ENCODE data around the gene RARG.

The RARG gene

GRCh38 chr12:53244337-53244736 lies 12.3 kb upstream of the RARG start:
- no peak for DNase-seq (ENCODE audit: low spot score)

- DNase-seq (ENCODE audit: low spot score): no peak
Observed at GRCh38 chr12:53241623-53242412, 9.8 kb upstream of the RARG start.

GRCh38 chr12:53239643-53240258 lies 7.7 kb upstream of the RARG start:
- no peak for DNase-seq (ENCODE audit: low spot score)

DNA sequence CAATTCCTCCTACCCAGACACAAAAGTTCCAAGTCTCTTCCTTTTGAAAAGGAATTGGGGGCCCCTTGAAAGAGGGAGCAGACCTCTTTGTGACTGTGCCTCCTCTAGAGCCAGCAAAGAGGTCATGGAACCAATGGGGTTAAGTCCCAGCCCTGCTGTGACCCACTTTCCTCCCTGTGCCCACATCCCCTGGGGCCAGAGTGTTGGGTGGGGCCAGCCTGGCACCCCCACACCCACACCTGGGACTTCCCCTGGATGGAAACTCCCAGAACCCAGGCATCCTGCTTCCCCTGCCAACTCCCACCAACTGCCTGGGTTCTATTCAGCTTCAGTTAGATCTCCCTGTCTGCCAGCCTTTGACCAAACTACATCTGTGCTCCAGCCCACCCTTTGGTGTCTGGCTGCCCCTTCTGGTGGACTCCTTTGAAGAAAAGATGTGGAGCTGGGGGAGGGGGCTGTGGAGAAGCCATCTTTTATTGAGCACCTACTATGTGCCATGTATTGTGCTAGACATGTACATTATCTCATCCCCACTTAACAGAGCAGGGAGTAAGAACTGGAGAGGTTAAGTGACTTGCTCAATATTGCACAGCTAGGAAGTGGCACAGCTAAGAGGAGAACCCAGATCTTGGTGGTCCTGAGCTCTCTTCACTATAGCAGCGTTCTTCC lies 4.6 kb upstream of the RARG start:
- no peak for DNase-seq (ENCODE audit: low spot score)

DNA sequence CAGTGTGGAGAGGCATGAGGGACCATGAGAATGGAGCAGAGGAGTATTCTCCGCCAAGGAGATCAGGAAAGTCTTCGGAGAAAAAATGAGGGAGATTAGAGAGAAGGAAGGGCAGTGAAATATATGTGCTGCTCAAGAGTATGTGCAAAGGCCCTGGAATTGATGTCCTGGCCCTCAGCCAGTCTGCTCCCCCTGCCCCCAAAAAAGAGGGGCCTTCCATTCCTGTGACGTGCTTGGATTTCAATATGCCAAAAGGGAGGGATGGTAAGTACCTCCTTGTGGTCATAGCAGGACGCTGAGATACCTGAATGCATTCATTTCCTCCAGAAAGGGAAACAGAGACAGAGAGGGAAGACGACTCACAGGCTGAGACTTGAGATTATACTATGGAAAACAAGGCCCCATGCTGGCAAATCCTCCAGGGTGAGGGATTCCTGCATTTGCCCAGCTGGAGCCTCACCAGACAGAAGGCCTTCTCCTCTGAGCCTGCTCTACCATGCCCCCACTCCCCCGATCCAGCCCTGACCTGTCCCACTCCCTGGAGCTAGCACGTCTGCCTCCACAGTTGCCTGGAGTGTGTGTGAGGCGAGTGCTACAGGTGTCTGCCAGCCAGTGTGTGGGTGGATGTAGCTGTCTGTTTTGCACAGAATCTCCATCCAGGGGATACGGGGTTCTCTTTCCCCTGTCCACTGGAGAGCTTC lies 3.9 kb upstream of the RARG start:
- DNase-seq (ENCODE audit: low spot score): no peak

DNA sequence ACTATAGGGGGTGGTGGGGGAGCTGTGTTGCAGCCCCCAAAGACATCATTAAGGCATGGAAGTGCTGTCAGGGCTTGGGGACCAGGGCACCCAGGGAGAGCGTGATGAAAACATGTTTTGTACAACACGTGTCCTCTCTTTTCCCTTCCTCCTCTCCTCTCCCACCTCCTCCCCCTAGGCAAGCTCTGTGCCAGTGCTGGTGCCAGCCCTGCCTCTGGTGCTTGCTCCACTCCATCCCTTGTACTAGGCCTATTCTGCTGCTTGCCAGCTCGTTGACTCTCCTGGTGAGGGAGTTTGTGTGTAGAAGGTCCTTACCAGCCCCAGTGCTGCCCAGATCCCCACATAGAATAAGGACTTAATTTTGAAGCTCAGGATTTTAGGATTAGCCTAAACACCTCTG lies 3.2 kb upstream of the RARG start:
- no peak for DNase-seq (ENCODE audit: low spot score)

GRCh38 chr12:53234271-53234914 lies 2.4 kb upstream of the RARG start:
- DNase-seq (ENCODE audit: low spot score): no peak

GRCh38 chr12:53233671-53234121 lies 1.7 kb upstream of the RARG start:
- DNase-seq (ENCODE audit: low spot score): no peak

- no peak for DNase-seq (ENCODE audit: low spot score)
Observed at GRCh38 chr12:53232646-53233461, 845 bp upstream of the RARG start.

- DNase-seq (ENCODE audit: low spot score): no peak
Observed at GRCh38 chr12:53231671-53231920, 413 bp downstream of the RARG start.

GRCh38 chr12:53230108-53230845 lies 1.7 kb downstream of the RARG start:
- DNase-seq (ENCODE audit: low spot score): no peak

DNA sequence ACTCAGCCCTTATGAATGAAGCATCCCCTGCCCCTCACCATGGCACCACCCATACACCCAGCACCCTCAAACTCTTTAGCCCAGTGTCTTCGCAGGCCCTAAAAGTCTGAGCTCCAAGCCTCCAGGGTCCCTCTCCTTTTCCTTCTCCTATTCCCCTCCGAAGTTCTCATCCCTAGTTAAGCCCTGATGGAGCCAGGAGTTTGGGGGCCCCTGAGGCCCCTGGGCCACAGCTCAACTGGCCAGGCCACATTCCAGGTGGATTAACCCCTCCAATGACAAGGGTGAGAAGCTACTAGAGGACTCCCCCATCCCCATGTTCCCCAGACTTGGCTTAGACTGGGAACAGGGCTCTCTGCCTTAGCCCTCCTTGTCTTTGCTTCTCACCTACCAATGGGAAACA lies 2.6 kb downstream of the RARG start:
- no peak for DNase-seq (ENCODE audit: low spot score)

GRCh38 chr12:53227836-53228235 lies 4.2 kb downstream of the RARG start:
- no peak for DNase-seq (ENCODE audit: low spot score)

DNA sequence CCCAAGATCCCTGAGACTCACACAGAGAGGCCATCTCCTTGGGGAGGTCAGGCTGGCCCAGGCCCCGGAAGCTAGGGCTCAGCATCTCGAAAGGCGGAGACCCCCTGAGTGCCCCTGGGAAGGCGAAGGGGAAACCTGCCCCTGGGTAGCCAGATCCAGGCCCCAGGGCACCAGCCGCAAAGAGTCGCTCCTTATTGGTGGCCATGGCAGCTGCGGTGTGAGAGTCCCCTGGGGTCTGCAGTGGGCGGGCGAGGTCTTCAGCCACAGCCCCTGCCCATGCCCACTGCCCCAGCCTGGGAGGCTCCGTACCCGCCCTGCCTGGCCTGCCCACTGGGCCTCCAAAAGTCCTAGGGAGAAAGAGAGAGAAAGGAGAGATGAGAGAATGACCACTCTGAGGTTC lies 4.7 kb downstream of the RARG start:
- no peak for DNase-seq (ENCODE audit: low spot score)

DNA sequence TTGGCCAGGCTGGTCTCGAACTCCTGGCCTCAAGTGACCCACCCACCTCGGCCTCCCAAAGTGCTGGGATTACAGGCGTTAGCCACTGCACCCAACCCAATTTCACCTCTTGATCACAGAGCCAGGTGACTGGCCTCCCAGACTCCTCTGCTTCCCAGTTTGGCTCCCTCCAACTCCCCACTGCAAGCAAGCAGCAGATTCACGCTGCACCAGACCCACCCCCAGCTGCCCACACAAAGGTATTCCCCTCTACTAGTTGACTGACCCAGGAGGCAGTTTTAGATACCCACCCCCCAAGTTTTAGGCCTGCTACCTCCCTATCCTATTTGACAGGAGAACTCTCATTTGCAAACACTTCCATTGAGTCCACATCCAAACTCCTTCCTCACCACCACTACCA lies 5.2 kb downstream of the RARG start:
- DNase-seq (ENCODE audit: low spot score): no peak

DNA sequence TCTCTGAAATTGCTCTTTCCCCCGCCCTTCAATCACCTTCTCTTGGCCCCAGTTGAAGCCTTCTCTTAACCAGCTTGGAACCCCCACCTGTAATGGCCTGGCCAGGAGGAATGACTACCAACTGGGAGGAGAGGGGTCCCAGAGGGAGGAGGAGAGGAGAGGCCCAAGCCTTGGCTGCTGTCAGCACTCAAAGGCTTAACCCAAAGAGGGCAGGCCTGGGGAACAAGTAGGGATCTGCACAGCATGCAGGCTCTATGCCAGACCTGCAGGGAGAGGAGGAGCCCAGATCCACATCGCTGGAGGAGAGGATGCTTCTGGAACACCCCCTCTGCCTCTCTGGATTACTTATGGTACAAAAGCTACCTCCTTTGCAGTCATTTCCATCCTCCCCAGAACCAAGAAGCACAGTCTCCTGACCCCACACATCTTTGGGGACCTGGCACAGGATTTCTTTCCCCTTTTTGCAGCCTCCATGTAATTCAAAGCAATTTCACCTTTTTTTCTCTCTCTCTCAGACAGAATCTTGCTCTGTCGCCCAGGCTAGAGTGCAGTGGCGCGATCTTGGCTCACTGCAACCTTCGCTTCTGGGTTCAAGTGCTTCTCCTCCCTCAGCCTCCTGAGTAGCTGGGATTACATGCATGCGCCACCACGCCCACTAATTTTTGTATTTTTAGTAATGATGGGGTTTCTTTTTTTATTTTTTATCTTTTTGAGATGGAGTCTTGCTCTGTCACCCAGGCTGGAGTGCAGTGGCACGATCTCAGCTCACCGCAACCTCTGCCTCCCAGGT lies 6.2 kb downstream of the RARG start:
- DNase-seq (ENCODE audit: low spot score): no peak

GRCh38 chr12:53224897-53225634 lies 6.9 kb downstream of the RARG start:
- no peak for DNase-seq (ENCODE audit: low spot score)

DNA sequence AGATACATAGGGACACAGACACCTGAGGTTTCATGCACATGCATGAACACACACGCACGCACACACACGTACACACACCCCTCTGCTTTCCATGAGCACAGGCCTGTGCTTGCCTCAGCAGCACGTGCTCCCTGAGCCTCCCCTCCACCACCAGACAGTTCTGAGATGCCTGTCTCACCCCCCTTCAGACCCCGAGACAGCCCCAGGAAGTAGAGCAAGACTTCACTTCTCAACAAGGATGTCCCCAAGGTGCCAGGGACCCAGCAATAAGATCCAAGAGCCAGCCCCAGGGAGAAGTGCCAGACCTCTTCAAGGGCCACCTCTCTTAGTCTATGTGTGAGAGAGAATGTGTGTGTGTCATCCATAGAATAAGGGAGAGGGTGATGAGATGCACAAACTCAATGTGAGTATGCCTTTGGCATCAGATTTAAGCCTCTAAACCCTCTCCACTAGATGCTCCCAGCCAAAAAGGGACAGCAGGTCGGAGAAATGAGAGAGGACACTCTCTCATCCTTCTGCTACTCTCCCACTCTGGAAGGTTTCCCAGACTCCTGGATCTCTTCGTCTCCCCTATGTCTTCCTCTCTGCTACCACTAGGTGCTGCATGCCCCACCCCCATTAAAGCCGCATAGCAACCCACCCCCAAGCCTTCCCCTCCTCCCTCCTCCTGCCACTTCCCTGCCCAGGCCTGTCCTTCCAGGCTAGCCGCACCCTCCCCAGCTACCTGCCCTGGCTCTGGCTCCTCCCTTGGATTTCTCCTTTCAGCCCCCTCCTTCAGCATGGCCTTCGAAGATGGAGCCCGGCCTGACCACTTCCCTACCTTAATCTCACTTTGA lies 7.7 kb downstream of the RARG start:
- no peak for DNase-seq (ENCODE audit: low spot score)

All from germinal center (tissue), 1 donor.